Measurements from ENCODE around the gene CHST13. TPM values are rescaled to one million over a fixed set of nuclear protein-coding genes. Genes with fewer than 3 reads are reported as not detected.

Gene CHST13
- total RNA-seq, 1 experiment from 2014 or later: not detected

DNA sequence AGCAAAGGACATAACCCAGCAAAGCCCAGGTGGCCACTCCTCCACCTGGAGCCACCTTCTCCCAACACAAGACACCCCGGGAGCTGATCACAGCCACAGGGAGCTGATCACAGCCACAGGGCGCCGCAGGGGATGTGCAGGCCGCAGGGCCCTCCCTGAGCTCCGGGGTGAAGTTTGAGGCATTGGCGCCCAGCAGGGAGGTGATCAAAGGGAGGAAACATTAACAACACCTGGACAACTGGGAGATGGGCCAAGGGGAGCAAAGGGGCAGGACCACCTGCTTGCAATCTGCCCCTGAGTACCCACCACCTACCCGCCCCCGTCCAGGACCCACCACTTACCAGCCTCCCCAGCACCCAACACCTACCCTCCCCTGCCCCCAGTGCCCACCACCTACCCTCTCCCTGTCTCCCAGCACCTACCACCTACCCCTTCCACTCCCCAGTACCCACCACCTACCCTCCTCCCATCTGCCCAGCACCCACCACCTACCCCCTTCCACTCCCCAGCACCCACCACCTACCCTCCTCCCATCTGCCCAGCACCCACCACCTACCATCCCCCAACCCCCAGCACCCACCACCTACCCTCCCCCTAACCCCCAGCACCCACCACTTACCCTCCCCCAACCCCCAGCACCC is 8.8 kb upstream of the CHST13 start:
- H3K9me3 ChIP-seq (ENCODE audit: low read length): no peaks in the 10 kb centered on the region
- no peaks in the 10 kb centered on the region for H3K79me2 ChIP-seq (ENCODE audit: low read length)
- TF ChIP-seq EZH2 (IDR thresholded peaks at IDR 0.05; ENCODE audit: low read length, unreplicated experiment) (no peak), EZH2phosphoT487 (IDR thresholded peaks at IDR 0.05; ENCODE audit: borderline replicate concordance, low read length) (no peak)
- TF ChIP-seq, protein P1, sequence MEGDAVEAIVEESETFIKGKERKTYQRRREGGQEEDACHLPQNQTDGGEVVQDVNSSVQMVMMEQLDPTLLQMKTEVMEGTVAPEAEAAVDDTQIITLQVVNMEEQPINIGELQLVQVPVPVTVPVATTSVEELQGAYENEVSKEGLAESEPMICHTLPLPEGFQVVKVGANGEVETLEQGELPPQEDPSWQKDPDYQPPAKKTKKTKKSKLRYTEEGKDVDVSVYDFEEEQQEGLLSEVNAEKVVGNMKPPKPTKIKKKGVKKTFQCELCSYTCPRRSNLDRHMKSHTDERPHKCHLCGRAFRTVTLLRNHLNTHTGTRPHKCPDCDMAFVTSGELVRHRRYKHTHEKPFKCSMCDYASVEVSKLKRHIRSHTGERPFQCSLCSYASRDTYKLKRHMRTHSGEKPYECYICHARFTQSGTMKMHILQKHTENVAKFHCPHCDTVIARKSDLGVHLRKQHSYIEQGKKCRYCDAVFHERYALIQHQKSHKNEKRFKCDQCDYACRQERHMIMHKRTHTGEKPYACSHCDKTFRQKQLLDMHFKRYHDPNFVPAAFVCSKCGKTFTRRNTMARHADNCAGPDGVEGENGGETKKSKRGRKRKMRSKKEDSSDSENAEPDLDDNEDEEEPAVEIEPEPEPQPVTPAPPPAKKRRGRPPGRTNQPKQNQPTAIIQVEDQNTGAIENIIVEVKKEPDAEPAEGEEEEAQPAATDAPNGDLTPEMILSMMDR (conservative IDR thresholded peaks at IDR 0.05; ENCODE audit: low read depth, low read length): no peak
- H3K9ac ChIP-seq (ENCODE audit: low read length): no peak overlapping the region
- H3K27me3 ChIP-seq (ENCODE audit: low read length): no peaks in the 10 kb centered on the region
- intact Hi-C loops (cut with micrococcal nuclease): no loop called here
- H3K4me3 ChIP-seq (ENCODE audit: low read length): no peak overlapping the region
- no peak overlapping the region for H3K27ac ChIP-seq (ENCODE audit: low read length)
- no peak overlapping the region for H3K4me2 ChIP-seq (ENCODE audit: low read length)
- H2AFZ ChIP-seq (ENCODE audit: low read length): no peak overlapping the region
- H4K20me1 ChIP-seq (ENCODE audit: low read length): no peaks in the 10 kb centered on the region
- H3K9me2 ChIP-seq (replicated peaks; ENCODE audit: low read length): no peaks in the 10 kb centered on the region
- no peak for DNase-seq
- BruUV-seq (replicated peaks): no TSS peak
- H3K36me3 ChIP-seq (ENCODE audit: low read depth, low read length): no peaks in the 10 kb centered on the region
- CTCF ChIA-PET: no interaction called here
- H3F3A ChIP-seq (ENCODE audit: low read length, unreplicated experiment): no peaks in the 10 kb centered on the region
- no peak for ATAC-seq
- no peaks in the 10 kb centered on the region for H3K4me1 ChIP-seq (ENCODE audit: insufficient read depth, low read length)
- POLR2A ChIA-PET (ENCODE audit: unreplicated experiment): no interaction called here

- intact Hi-C loops (cut with micrococcal nuclease): no loop called here
- no peak for TF ChIP-seq EZH2phosphoT487 (IDR thresholded peaks at IDR 0.05; ENCODE audit: borderline replicate concordance, low read length)
- POLR2A ChIA-PET (ENCODE audit: unreplicated experiment): no interaction called here
Measured at GRCh38 chr3:126516152-126516935, 7.6 kb upstream of the CHST13 start.

GRCh38 chr3:126516936-126517290 is 7.0 kb upstream of the CHST13 start:
- DNase-seq: no peak
- Histone ChIP-seq H3K9me3 (ENCODE audit: low read length) (no peaks in the 10 kb centered on the region), H3K4me2 (ENCODE audit: low read length) (no peak overlapping the region), H3K27me3 (ENCODE audit: low read length) (no peaks in the 10 kb centered on the region), H3F3A (ENCODE audit: low read length, unreplicated experiment) (no peaks in the 10 kb centered on the region), H2AFZ (ENCODE audit: low read length) (no peak overlapping the region), H4K20me1 (ENCODE audit: low read length) (no peaks in the 10 kb centered on the region), H3K27ac (ENCODE audit: low read length) (no peak overlapping the region), H3K4me1 (ENCODE audit: insufficient read depth, low read length) (no peaks in the 10 kb centered on the region), H3K9ac (ENCODE audit: low read length) (no peak overlapping the region), H3K9me2 (replicated peaks; ENCODE audit: low read length) (no peaks in the 10 kb centered on the region), H3K4me3 (ENCODE audit: low read length) (no peak overlapping the region), H3K36me3 (ENCODE audit: low read depth, low read length) (no peaks in the 10 kb centered on the region), H3K79me2 (ENCODE audit: low read length) (no peaks in the 10 kb centered on the region)
- ChIA-PET CTCF (no interaction called here), POLR2A (ENCODE audit: unreplicated experiment) (no interaction called here)
- BruUV-seq (replicated peaks): no TSS peak
- TF ChIP-seq, protein P1 (conservative IDR thresholded peaks at IDR 0.05; ENCODE audit: low read depth, low read length): no peak
- TF ChIP-seq EZH2 (IDR thresholded peaks at IDR 0.05; ENCODE audit: low read length, unreplicated experiment) (no peak), EZH2phosphoT487 (IDR thresholded peaks at IDR 0.05; ENCODE audit: borderline replicate concordance, low read length) (no peak)
- intact Hi-C loops (cut with micrococcal nuclease): no loop called here
- no peak for ATAC-seq

More at GRCh38 chr3:126516152-126516935, 7.6 kb upstream of the CHST13 start:
- Histone ChIP-seq H3K4me1 (ENCODE audit: insufficient read depth, low read length) (no peaks in the 10 kb centered on the region), H3K9me2 (replicated peaks; ENCODE audit: low read length) (no peaks in the 10 kb centered on the region), H3K9me3 (ENCODE audit: low read length) (no peaks in the 10 kb centered on the region), H2AFZ (ENCODE audit: low read length) (no peak overlapping the region), H3K27ac (ENCODE audit: low read length) (no peak overlapping the region), H3K4me2 (ENCODE audit: low read length) (no peak overlapping the region), H3K36me3 (ENCODE audit: low read depth, low read length) (no peaks in the 10 kb centered on the region), H3F3A (ENCODE audit: low read length, unreplicated experiment) (no peaks in the 10 kb centered on the region), H3K27me3 (ENCODE audit: low read length) (no peaks in the 10 kb centered on the region), H3K9ac (ENCODE audit: low read length) (no peak overlapping the region), H3K79me2 (ENCODE audit: low read length) (no peaks in the 10 kb centered on the region), H4K20me1 (ENCODE audit: low read length) (no peaks in the 10 kb centered on the region), H3K4me3 (ENCODE audit: low read length) (no peak overlapping the region)
- ATAC-seq (no peak), DNase-seq (no peak)
- CTCF ChIA-PET: no interaction called here
- BruUV-seq (replicated peaks): no TSS peak
